Fibroblast of peridontal ligament (primary cell): ENCODE data around the gene C20orf204.
"Not testable (repeated sequence)": the region's sequence is repeated elsewhere in the genome, so short reads cannot be mapped to it uniquely, and the experiment has no call there.

ENCODE experiments used
- DNase-seq: peaks from one replicate; pipeline ENCODE4 v3.0.0-alpha.2; 2010; ENCODE audit errors: extremely low read depth

The C20orf204 gene, protein sequence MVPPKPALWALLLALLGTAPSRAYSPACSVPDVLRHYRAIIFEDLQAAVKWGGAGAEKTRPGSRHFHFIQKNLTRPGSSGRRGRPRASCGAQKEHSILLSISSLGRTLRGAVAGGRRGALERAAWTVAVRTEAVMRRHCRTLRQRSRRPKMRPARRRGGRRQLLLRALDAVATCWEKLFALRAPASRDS

GRCh38 chr20:64035933-64036345 is at the start of gene C20orf204:
Gene C20orf204, plus strand, starts transcription at chr20:64036182. Its CDS starts 142 bp downstream, at chr20:64036324.
- DNase-seq = no peak

DNA sequence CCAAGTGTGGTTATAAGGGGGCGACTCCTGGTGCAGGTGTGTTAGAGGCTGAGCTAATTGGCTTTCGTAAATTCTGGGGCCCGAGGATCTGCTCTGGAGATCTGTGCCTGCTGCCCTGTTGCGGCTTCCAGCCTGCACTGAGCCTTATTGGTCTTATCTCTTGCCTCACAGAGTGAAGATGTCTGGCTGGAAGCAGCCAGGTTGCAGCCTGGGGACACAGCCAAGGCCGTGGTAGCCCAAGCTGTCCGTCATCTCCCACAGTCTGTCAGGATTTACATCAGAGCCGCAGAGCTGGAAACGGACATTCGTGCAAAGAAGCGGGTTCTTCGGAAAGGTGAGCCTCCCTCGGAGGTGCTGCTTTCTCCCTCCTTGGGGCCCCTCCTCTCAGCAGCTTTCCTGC is 35.1 kb upstream of the C20orf204 start:
- no peak for DNase-seq

GRCh38 chr20:64001607-64002011 is 34.4 kb upstream of the C20orf204 start:
- DNase-seq = no peak

GRCh38 chr20:64003960-64004725 is 31.8 kb upstream of the C20orf204 start:
- no peak for DNase-seq

DNA sequence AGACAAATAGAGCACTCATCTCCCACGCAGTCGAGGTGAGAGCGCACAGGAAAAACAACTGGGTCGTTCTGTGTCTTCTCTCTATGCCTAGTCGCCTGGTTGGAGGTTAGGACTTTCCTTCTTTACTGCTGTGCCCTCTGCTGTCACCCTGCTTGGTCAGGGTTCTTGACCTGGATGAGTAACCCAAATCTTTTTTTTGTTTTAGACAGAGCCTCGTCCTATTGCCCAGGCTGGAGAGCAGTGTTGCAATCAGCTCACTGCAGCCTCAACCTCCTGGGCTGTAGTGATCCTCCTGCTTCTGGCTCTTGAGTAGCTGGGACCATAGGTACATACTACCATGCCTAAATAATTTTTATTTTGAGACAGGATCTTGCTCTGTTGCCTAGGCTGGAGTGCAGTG is 30.6 kb upstream of the C20orf204 start:
- no peak for DNase-seq

DNA sequence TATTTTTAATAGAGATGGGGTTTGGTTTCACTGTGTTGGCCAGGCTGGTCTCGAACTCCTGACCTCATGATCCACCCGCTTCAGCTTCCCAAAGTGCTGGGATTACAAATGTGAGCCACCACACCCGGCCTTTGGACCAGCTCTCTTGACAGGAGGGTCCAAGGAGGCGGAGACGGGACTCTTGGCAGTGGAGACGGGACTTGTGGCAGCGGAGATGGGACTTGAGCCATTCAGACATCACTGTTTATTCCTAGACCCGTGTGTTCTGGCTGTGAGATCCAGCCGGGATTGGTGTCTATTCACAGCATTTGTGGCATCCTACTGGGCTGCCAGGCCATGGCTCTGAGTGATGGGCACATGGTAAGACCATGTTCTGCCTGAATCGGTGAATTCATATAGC is 29.5 kb upstream of the C20orf204 start:
- DNase-seq = no peak

GRCh38 chr20:64006902-64007301 is 29.1 kb upstream of the C20orf204 start:
- DNase-seq = no peak

GRCh38 chr20:64009811-64010387 is 26.1 kb upstream of the C20orf204 start:
- DNase-seq = no peak

- peak; percentile 14 for DNase-seq
These were observed 25.2 kb upstream of the C20orf204 start for GRCh38 chr20:64010711-64011237.

DNA sequence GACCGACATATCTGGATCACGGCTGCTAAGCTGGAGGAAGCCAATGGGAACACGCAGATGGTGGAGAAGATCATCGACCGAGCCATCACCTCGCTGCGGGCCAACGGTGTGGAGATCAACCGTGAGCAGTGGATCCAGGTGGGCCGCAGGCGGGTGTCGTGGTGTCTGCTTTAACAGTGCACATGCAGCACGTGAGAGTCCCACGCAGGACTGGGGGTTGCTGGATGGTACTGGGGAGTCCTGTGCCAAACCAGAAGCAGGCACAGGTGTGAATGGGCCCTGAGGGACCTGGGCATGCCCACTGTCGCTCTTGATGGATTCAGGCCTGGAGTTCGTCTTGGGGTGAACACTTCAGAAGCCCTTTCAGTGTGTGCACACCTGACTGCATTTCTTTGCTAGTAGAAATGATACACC is 24.6 kb upstream of the C20orf204 start:
- DNase-seq = no peak

DNA sequence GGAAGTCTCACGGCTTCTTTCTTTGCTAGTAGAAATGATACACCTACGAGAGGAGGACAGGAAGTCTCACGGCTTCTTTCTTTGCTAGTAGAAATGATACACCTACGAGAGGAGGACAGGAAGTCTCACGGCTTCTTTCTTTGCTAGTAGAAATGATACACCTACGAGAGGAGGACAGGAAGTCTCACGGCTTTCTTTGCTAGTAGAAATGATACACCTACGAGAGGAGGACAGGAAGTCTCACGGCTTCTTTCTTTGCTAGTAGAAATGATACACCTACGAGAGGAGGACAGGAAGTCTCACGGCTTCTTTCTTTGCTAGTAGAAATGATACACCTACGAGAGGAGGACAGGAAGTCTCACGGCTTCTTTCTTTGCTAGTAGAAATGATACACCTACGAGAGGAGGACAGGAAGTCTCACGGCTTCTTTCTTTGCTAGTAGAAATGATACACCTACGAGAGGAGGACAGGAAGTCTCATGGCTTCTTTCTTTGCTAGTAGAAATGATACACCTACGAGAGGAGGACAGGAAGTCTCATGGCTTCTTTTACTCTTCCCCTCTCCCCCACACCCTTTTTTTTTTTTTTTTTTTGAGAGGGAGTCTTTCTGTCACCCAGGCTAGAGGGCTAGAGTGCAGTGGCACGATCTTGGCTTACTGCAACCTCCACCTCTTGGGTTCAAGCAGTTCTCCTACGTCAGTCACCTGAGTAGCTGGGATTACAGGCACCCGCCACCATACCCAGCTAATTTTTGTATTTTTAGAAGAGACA is 23.4 kb upstream of the C20orf204 start:
- DNase-seq = not testable (repeated sequence)

DNA sequence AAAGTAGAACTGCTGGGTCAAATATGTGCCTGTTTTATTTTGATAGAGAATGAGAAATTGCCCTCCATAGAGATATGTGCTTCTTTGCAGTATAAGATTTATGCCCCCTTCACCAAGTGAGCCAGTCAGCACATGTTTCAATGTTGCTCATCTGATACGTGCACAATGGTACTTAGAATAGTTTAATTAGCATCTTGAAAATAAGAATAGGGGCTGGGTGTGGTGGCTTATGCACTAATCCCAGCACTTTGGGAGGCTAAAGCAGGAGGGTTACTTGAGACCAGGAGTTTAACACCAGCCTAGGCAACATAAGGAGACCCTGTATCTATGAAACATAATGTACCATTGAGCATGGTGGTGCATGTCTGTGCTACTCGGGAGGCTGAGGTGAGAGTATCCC is 20.3 kb upstream of the C20orf204 start:
- no peak for DNase-seq

GRCh38 chr20:64021124-64021975 is 14.6 kb upstream of the C20orf204 start:
- no peak for DNase-seq

- DNase-seq = no peak
These were observed 13.2 kb upstream of the C20orf204 start for GRCh38 chr20:64022671-64023360.

- DNase-seq = no peak
These were observed 12.4 kb upstream of the C20orf204 start for GRCh38 chr20:64023361-64024140.

DNA sequence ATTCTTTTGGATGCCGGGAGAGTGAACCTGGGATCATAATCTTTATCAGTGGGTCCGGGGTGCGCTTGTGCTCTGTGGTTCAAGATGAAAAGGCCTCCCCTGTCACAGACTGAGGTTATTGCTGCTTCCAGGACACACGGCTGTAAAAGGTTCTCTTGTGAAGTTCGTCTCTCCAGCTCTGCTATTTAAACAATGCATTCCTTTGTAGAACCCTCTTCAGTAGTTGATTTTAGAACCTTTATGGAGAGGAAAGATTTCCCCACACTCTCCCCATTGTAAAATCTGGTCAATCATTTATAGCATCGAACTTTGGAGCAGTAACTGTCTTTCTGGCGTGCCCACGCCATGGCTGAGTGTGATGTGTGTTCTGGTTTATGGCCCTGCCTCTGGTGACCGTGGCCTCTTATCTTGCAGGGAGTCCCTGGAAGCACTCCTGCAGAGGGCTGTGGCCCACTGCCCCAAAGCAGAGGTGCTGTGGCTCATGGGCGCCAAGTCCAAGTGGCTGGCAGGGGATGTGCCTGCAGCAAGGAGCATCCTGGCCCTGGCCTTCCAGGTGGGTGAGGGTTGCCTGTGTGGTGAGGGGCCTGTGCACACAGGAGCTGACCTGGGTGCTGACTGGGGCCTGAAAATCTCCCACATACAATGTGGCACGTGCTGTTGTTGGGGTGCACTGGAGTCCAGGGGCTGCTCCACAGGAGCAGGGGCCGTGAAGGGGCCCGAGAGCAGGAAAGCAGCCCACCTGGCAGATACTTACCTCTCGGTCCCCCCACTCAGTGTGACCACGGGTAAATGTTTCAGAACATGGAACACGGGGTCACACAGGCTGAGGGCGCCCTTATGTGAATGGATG is 11.6 kb upstream of the C20orf204 start:
- DNase-seq = no peak

DNA sequence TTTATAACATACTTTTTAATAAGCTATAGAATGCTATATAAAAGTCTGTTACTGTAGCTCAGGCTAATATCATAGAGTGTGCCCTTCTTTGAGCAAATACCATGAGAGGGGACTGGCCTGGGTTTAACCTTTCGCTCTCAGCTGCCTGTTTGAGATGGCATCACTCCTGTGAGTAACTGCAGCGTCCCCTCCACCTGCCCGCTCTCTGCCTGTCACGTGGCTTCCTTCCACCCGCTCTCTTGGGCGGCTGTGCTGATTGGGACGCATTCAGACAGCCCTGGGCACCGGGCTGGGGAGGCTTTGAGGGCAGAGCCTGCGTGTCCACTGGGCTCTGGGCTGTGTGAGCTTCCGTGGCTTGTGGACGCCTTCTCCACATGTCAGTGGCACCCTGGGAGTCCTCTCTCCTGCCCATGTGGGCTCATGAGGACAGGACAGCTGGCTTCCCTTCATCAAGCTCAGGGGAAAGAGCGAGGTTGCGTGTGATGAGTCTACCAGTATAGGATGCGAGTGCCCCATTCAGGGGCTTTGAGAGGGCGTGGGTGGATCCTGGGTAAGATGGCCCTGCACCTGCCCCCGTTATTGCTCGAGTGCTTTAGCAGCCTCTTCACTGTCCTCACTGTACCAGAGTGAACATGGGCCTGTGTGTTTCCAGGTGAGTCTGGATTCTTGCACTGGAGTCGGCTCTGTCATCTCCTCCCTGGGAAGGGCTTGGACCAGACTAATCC is 10.7 kb upstream of the C20orf204 start:
- DNase-seq = no peak

GRCh38 chr20:64025826-64026412 is 10.1 kb upstream of the C20orf204 start:
- DNase-seq = no peak
